Heart left ventricle (tissue), 13 donors: Measurements from ENCODE around the gene MMP12.

Experiments used
- CTCF ChIP-seq, 12 donors: fragments of 200-600 bp; sonication (generic) in 4 of 12; IDR thresholded peaks; one replicate each; pipeline versions ENCODE4 v1.5.0 to v1.8.0; 2018 to 2022; ENCODE audit warnings: antibody characterized with exemption in 12 of 12, mild to moderate bottlenecking in 5 of 12
- POLR2A ChIP-seq, 2 donors: fragments of 450-650 bp; IDR thresholded peaks; one replicate each; pipeline ENCODE4 v1.6.1; 2017; ENCODE audit warnings: antibody characterized with exemption in 2 of 2, mild to moderate bottlenecking in 2 of 2, moderate library complexity in 2 of 2
- donor health status: ischemic (EF 13 %, LVEDD 7.1; RV severe dilation, severe dysfunction).
- donor health status: DM: no; HTN: yes; CAD: no.
- donor health status: DM: no; HTN: no; CAD: no.
- donor health status: ischemic (EF 25% LVEDD 6.9; RV normal size, moderate dysfunction).
- donor health status: ischemic (EF 25% LVEDD 5.7; RV mildly dilated, moderate dysfunction).
- donor health status: ischemic (EF 35%, LVEDD 5.7; RV mildly dilated, moderate dysfunction).
- donor health status: nonischemic (EF 11% LVEDD 7.7; RV severe dilation, severe dysfunction).
- donor health status: DM: yes; HTN: yes; CAD: no.
- donor health status: PGD.
- donor health status: ischemic (EF 29% LVEDD 5.4; RV normal size, mild dysfunction).
- donor health status: nonischemic (EF 23%, LVEDD 6.1; RV moderate dilation, normal function).

GRCh38 chr11:102813484-102813883 lies 61.3 kb downstream of the MMP12 start:
- no peak for TF ChIP-seq CTCF (IDR thresholded peaks at IDR 0.05)
- TF ChIP-seq POLR2A (IDR thresholded peaks at IDR 0.05): no peak
